Naive B cell (primary cell): ENCODE measurements around the gene GRM1. TPM values are rescaled to one million over a fixed set of nuclear protein-coding genes. Genes with fewer than 3 reads are reported as not detected.

Source experiments
- ATAC-seq, 2 donors: fragments of 150-1000 bp; cut with Tn5 transposase; 2 replicates each; pipeline ENCODE4 v1.10.0; 2021; ENCODE audit warnings: low read depth in 2 of 2, mild to moderate bottlenecking in 2 of 2, moderate library complexity in 2 of 2
- DNase-seq: peaks from one replicate; pipeline ENCODE4 v3.0.0; 2022
- H3K27ac Mint-ChIP-seq, 6 donors: one replicate each; pipeline ENCODE4 v1.8.0; 2020 to 2022; ENCODE audit warnings: mild to moderate bottlenecking in 6 of 6, mixed read lengths in 6 of 6, moderate library complexity in 5 of 6, inconsistent platforms in 2 of 6
- H3K27me3 Mint-ChIP-seq, 3 donors: one replicate each; pipeline ENCODE4 v1.8.0; 2021 to 2022; ENCODE audit warnings: mixed read lengths in 3 of 3, mild to moderate bottlenecking in 1 of 3
- H3K36me3 Mint-ChIP-seq, 2 donors: one replicate each; pipeline ENCODE4 v1.8.0; 2020 to 2022; ENCODE audit warnings: mixed read lengths in 2 of 2, inconsistent platforms in 1 of 2, mild to moderate bottlenecking in 1 of 2
- H3K4me1 Mint-ChIP-seq, 3 donors: one replicate each; pipeline ENCODE4 v1.8.0; 2020 to 2022; ENCODE audit warnings: mixed read lengths in 3 of 3, inconsistent platforms in 1 of 3, mild to moderate bottlenecking in 1 of 3, moderate library complexity in 1 of 3
- H3K4me3 Mint-ChIP-seq, 8 donors: one replicate each; pipeline ENCODE4 v1.8.0; 2020 to 2022; ENCODE audit warnings: mild to moderate bottlenecking in 8 of 8, mixed read lengths in 8 of 8, moderate library complexity in 8 of 8, inconsistent platforms in 2 of 8
- H3K9me3 Mint-ChIP-seq, 7 donors: one replicate each; pipeline ENCODE4 v1.8.0; 2020 to 2022; ENCODE audit warnings: mixed read lengths in 7 of 7, mild to moderate bottlenecking in 5 of 7, inconsistent platforms in 2 of 7, moderate library complexity in 1 of 7
- polyA plus RNA-seq, 6 donors: library from polyadenylated mRNA; unstranded; fragments of 300-500 nt; fragmentation: Illumina TruSeq; gene quantifications; one replicate each; pipeline ENCODE4 v1.2.3, GENCODE V29; 2021; ENCODE audit warnings: low read depth in 6 of 6

The GRM1 gene
- polyA plus RNA-seq, 6 donors from 2014 or later, result not detected

GRCh38 chr6:146484411-146484810 is 455.5 kb downstream of the GRM1 start:
- no peak for DNase-seq

More at GRCh38 chr6:146484411-146484810, 455.5 kb downstream of the GRM1 start:
- Mint-ChIP-seq H3K9me3 (peaks cover 0 to 19% (median 9%) of the 10 kb centered on the region in 7 donors), H3K36me3 (no peaks in the 10 kb centered on the region), H3K4me1 (no peaks in the 10 kb centered on the region), H3K27ac (no peak overlapping the region), H3K4me3 (no peak overlapping the region), H3K27me3 (no peaks in the 10 kb centered on the region)
- no peak for ATAC-seq

Other genes starting within 250 kb of the GRM1 start
- 1 to 10 TPM in 5 of 6 donors, under 1 TPM in 1; 0.71 to 2.3 (median 1.1) TPM for gene FBXO30, start 214.3 kb upstream of the GRM1 start, polyA plus RNA-seq
- gene SHPRH, start 64.7 kb upstream of the GRM1 start, polyA plus RNA-seq, result 10 to 100 TPM in 4 of 6 donors, 1 to 10 TPM in 2; 7.3 to 17.6 (median 11.1) TPM